A673 (cell line): ENCODE results near the gene RANBP3. TPM values are rescaled to one million over a fixed set of nuclear protein-coding genes. Genes with fewer than 3 reads are reported as not detected.
A peak's percentile ranks its signal among the peaks of the same experiment; 100 is the strongest.

Source experiments
- BruUV-seq: library from RNA; stranded (reverse); fragments of 400-500 nt; replicated peaks from 2 replicates; lab custom pipeline; 2021; lab: Mats Ljungman, UMichigan
- CTCF ChIA-PET: fragments of 300-600 bp; sonication (Branson Sonifier 250); formaldehyde crosslinking; loops from one replicate; lab custom pipeline; 2022; ENCODE audit warnings: antibody characterized with exemption; lab: Charles Lee
- POLR2A ChIA-PET: fragments of 300-600 bp; sonication (Branson Sonifier 250); formaldehyde crosslinking; loops from one replicate; lab custom pipeline; 2022; ENCODE audit warnings: antibody characterized with exemption; ENCODE audit not compliant: low non-redundant PET; lab: Charles Lee
- DNase-seq: peaks from one replicate; pipeline ENCODE4 v3.0.0-alpha.2; 2015; ENCODE audit warnings: low spot score
- H3K27ac ChIP-seq: fragments of 200-600 bp; sonication (generic); 2 replicates; pipeline ENCODE4 v1.5.1; 2016; ENCODE audit warnings: mixed run types, low read depth, mild to moderate bottlenecking, mixed read lengths, antibody characterized with exemption, low read length; ENCODE audit not compliant: poor library complexity, severe bottlenecking
- H3K27me3 ChIP-seq: fragments of 200-600 bp; sonication (generic); replicated peaks from 2 replicates; pipeline ENCODE4 v1.6.1; 2017; ENCODE audit warnings: mixed run types, low read depth, mild to moderate bottlenecking, mixed read lengths, antibody characterized with exemption, low read length; ENCODE audit not compliant: insufficient read depth, poor library complexity
- H3K36me3 ChIP-seq: fragments of 200-600 bp; sonication (generic); 2 replicates; pipeline ENCODE4 v1.6.1; 2016; ENCODE audit warnings: mixed run types, mild to moderate bottlenecking, mixed read lengths, antibody characterized with exemption, low read length; ENCODE audit not compliant: insufficient read depth, poor library complexity, severe bottlenecking
- H3K4me1 ChIP-seq: fragments of 200-600 bp; sonication (generic); 2 replicates; pipeline ENCODE4 v1.6.1; 2017; ENCODE audit warnings: mixed run types, mild to moderate bottlenecking, mixed read lengths, antibody characterized with exemption, low read length; ENCODE audit not compliant: insufficient read depth, poor library complexity, severe bottlenecking
- H3K4me3 ChIP-seq: fragments of 200-600 bp; sonication (generic); 2 replicates; pipeline ENCODE4 v1.5.1; 2016; ENCODE audit warnings: low read depth, mixed run types, mild to moderate bottlenecking, mixed read lengths, low read length; ENCODE audit not compliant: poor library complexity, severe bottlenecking
- H3K9me3 ChIP-seq: fragments of 200-600 bp; sonication (generic); 2 replicates; pipeline ENCODE4 v1.6.1; 2016; ENCODE audit warnings: mixed run types, low read depth, mild to moderate bottlenecking, mixed read lengths, antibody characterized with exemption, low read length; ENCODE audit not compliant: poor library complexity, severe bottlenecking
- EZH2 ChIP-seq: fragments of 200-600 bp; sonication (generic); IDR thresholded peaks from 2 replicates; pipeline ENCODE4 v1.6.1; 2017; ENCODE audit warnings: borderline replicate concordance, low read depth, mild to moderate bottlenecking, mixed read lengths, antibody characterized with exemption, low read length; ENCODE audit not compliant: poor library complexity, severe bottlenecking
- intact Hi-C: fragments of 100-400 bp; cut with micrococcal nuclease; formaldehyde crosslinking; loops from one replicate; pipeline ENCODE4 v1.10.0; 2022; ENCODE audit not compliant: unreplicated experiment
- total RNA-seq: library from RNA; stranded (reverse); gene quantifications from 2 replicates; pipeline ENCODE4 v1.2.3, GENCODE V29; 2021
- TF ChIP-seq, protein P1 (sequence below): fragments of 300-800, 200-600 bp; sonication (generic); conservative IDR thresholded peaks from 2 replicates; pipeline ENCODE4 v1.5.1; 2017; ENCODE audit warnings: low read depth, mild to moderate bottlenecking, antibody characterized with exemption, low read length, moderate library complexity, mixed read lengths

RANBP3 gene
- total RNA-seq, 1 experiment from 2014 or later, result 130 TPM

DNA sequence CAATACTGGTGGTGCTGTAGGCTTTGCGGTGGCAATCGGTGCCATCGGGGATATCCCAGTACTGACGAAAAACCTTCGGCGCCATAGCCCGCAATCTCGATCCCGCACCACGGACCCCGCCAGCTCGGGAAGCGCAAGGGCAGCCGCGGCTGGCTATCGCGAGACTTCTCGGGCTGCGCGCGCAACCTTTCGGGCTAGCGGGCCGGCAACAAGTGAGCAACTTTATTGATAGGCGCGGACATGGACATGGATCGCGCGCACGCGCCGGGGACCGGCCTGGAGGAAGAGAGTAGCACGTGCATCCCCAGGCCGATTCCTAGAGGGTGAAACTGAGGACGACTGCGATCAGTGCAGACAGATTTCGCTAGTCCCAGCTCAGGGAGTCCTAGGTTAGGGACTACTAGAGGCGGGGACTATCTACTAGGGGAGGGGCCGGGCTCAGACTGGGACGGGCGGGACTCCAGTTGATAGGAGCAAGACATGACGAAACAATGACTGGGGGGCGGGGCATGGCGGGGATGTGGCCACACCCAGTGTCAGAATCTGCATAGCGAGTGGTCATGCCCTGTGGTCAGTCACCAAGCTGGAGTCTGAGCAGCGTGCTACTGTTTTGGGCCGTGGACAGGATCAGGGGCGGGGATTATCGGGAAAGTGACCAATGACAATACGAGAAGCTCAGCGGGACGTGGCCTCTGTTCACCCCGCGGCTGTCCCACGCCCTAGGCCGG is 74.2 kb downstream of the RANBP3 start, which contains the start of gene NDUFA11:
TSS of gene NDUFA11 (minus strand) at position 167 of the 728 bp plus-strand sequence. CDS start at position 85, 82 bp downstream.
- ChIA-PET POLR2A (interaction anchor here (0.5 to 1.3 kb wide), 7 partner anchors 76 to 1781 kb away, joined by 3 to 22 read pairs (median 6); no protein-coding TSS in a partner anchor), CTCF (interaction anchor here (0.6 to 2.0 kb wide), 3 partner anchors 64 to 1225 kb away, joined by 3 to 16 read pairs (median 4); partner anchors contain the start of gene NRTN)
- Histone ChIP-seq H3K4me1 (peaks cover 8% of the 10 kb centered on the region), H3K36me3 (peaks cover 4% of the 10 kb centered on the region), H3K27me3 (no peaks in the 10 kb centered on the region), H3K27ac (peak within 1 kb of the TSS; percentile 96), H3K9me3 (no peaks in the 10 kb centered on the region), H3K4me3 (peak within 1 kb of the TSS; percentile 95)
- BruUV-seq, result no TSS peak
- intact Hi-C loops, result no loop called here
- peak; percentile 97 for DNase-seq
- no peak for TF ChIP-seq EZH2
- TF ChIP-seq, protein P1, sequence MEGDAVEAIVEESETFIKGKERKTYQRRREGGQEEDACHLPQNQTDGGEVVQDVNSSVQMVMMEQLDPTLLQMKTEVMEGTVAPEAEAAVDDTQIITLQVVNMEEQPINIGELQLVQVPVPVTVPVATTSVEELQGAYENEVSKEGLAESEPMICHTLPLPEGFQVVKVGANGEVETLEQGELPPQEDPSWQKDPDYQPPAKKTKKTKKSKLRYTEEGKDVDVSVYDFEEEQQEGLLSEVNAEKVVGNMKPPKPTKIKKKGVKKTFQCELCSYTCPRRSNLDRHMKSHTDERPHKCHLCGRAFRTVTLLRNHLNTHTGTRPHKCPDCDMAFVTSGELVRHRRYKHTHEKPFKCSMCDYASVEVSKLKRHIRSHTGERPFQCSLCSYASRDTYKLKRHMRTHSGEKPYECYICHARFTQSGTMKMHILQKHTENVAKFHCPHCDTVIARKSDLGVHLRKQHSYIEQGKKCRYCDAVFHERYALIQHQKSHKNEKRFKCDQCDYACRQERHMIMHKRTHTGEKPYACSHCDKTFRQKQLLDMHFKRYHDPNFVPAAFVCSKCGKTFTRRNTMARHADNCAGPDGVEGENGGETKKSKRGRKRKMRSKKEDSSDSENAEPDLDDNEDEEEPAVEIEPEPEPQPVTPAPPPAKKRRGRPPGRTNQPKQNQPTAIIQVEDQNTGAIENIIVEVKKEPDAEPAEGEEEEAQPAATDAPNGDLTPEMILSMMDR, result no peak

DNA sequence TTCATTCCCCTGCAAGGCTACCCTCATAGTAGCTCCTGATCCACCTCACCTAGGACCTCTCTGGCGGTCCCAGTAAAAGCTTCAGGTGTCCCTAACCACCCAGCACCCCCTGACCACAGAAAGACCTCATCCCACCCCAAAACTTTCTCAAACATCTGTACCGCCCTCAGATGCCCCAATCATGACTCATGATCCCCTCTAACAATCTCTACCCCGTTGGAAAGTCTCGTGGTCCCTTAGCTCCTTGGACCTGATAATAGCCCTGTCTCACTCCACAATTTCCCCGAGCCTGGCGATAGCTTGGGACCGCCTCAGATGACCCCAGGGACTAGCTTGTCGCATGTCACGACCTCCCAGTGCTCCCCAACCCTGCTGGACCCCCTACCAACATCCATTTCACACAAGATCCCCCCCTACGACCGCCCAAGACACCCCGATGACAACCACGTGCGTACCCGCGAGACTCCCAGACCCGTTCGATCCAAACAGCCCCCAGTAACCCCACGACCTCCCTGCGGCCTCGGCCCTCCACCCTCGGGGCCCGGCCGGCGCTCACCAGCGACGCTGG is 74.8 kb downstream of the RANBP3 start:
- no peak for DNase-seq
- no TSS peak for BruUV-seq
- intact Hi-C loops, result no loop called here
- H3K4me3 ChIP-seq, result peak overlapping the region; percentile 95
- ChIA-PET POLR2A (interaction anchor here (0.7 kb wide), 1 partner anchor 368 kb away, joined by 6 read pairs; no protein-coding TSS in a partner anchor), CTCF (interaction anchor here (1.5 to 2.0 kb wide), 2 partner anchors 65 to 99 kb away, joined by 3 to 16 read pairs; partner anchors contain the start of gene NRTN)
- H3K4me1 ChIP-seq, result peaks cover 8% of the 10 kb centered on the region
- H3K27me3 ChIP-seq, result no peaks in the 10 kb centered on the region
- peak overlapping the region; percentile 96 for H3K27ac ChIP-seq
- H3K9me3 ChIP-seq, result no peaks in the 10 kb centered on the region
- TF ChIP-seq, protein P1, result no peak
- no peak for TF ChIP-seq EZH2
- peaks cover 4% of the 10 kb centered on the region for H3K36me3 ChIP-seq

DNA sequence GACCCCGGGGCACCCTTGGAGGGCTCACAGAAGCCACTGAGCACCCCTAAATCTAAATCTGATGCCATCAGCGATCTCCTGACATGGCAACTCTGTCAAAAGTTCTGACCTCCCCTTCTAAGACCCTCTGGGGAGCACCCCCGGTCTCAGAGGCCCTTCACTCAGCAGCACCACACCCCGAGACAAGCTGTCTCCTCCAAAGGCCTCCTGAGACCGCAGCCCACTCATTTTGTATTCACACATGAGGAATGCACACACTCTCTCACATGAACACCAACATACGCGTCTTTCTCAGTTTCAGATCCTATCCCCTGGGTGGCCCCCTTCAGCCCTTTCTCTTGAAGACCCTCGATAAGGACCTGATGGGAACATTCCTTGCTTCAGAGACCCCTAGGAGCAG is 77.0 kb downstream of the RANBP3 start:
- Histone ChIP-seq H3K9me3 (no peaks in the 10 kb centered on the region), H3K36me3 (peaks cover 5% of the 10 kb centered on the region), H3K4me3 (no peak overlapping the region), H3K27me3 (no peaks in the 10 kb centered on the region), H3K4me1 (peaks cover 8% of the 10 kb centered on the region), H3K27ac (no peak overlapping the region)
- TF ChIP-seq EZH2, result no peak
- TF ChIP-seq, protein P1, result no peak
- no TSS peak for BruUV-seq
- ChIA-PET CTCF (interaction anchor here (0.7 kb wide), 1 partner anchor 9 kb away, joined by 4 read pairs; no protein-coding TSS in a partner anchor), POLR2A (no interaction called here)
- intact Hi-C loops, result no loop called here
- DNase-seq, result no peak
